ENCODE data around the gene CRABP1.

CRABP1 gene

GRCh38 chr15:78317145-78317836 is 22.9 kb upstream of the CRABP1 start:
- DNase-seq: no peak

- no peak for DNase-seq
Measured at GRCh38 chr15:78319588-78319987, 20.6 kb upstream of the CRABP1 start.

- peak; percentile 15 for DNase-seq
Measured at GRCh38 chr15:78320183-78320582, 20.0 kb upstream of the CRABP1 start.

GRCh38 chr15:78321041-78321570 is 19.0 kb upstream of the CRABP1 start:
- DNase-seq: no peak

- DNase-seq: no peak
Measured at GRCh38 chr15:78321786-78322185, 18.4 kb upstream of the CRABP1 start.

- DNase-seq: no peak
Measured at GRCh38 chr15:78322243-78322642, 17.9 kb upstream of the CRABP1 start.

- DNase-seq: no peak
Measured at GRCh38 chr15:78322724-78323521, 17.2 kb upstream of the CRABP1 start.

- DNase-seq: no peak
Measured at GRCh38 chr15:78323693-78324092, 16.5 kb upstream of the CRABP1 start.

- no peak for DNase-seq
Measured at GRCh38 chr15:78324144-78324543, 16.0 kb upstream of the CRABP1 start.

- no peak for DNase-seq
Measured at GRCh38 chr15:78325092-78325843, 14.9 kb upstream of the CRABP1 start.

GRCh38 chr15:78327466-78327865 is 12.7 kb upstream of the CRABP1 start:
- DNase-seq: no peak

GRCh38 chr15:78329625-78330024 is 10.5 kb upstream of the CRABP1 start:
- no peak for DNase-seq

GRCh38 chr15:78334845-78335244 is 5.3 kb upstream of the CRABP1 start:
- no peak for DNase-seq

GRCh38 chr15:78335985-78336384 is 4.2 kb upstream of the CRABP1 start:
- no peak for DNase-seq

GRCh38 chr15:78338781-78339180 is 1.4 kb upstream of the CRABP1 start:
- no peak for DNase-seq

- DNase-seq: no peak
Measured at GRCh38 chr15:78339559-78339958, 594 bp upstream of the CRABP1 start.

GRCh38 chr15:78341057-78341987 is 1.2 kb downstream of the CRABP1 start:
- no peak for DNase-seq

- no peak for DNase-seq
Measured at GRCh38 chr15:78342021-78342420, 1.9 kb downstream of the CRABP1 start.

- no peak for DNase-seq
Measured at GRCh38 chr15:78343276-78344060, 3.3 kb downstream of the CRABP1 start.

GRCh38 chr15:78345396-78346125 is 5.4 kb downstream of the CRABP1 start:
- DNase-seq: no peak

Measured in NCI-H2029 (cell line).